Esophagus mucosa (tissue), 1 donor: Measurements from ENCODE around the gene PRRC1. TPM values are rescaled to one million over a fixed set of nuclear protein-coding genes. Genes with fewer than 3 reads are reported as not detected.

Source experiments
- ATAC-seq: fragments of 200-7000 bp; cut with Tn5 transposase; one replicate; pipeline ENCODE4 v1.9.1; 2020
- total RNA-seq: library from RNA; stranded (reverse); gene quantifications from one replicate; pipeline ENCODE4 v1.2.4, GENCODE V29; 2023
- donor health status: DM: yes; HTN: yes; CAD: no.

PRRC1 gene
- total RNA-seq, 1 donor from 2014 or later = 31.2 TPM

DNA sequence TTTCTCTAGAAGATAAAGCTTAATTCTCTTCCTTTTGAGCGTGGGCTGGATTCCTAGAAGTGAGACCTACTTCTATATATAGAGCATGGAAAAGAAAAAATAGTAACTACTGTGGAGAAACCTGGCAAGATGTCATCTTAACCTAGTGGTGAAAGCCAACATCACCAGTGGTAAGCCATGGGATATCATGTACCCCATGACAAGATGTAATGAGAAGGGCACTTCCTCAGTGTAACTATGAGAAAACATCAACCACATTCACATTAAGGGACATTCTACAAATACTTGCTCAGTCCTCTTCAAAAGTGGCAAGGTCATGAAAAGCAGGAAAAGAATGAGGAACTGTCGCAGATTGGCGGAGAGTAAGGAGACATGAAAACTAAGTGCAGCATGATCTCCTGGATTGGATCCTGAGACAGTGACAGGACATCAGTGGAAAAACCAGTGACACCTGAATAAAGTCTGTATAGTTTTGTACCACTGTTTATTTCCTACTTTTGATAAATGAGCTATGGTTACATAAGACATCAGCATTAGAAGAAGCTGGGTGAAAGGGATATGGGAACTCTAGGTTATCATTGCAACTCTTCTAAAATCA lies 65.4 kb downstream of the PRRC1 start:
- ATAC-seq = no peak

GRCh38 chr5:127583866-127584265 lies 66.4 kb downstream of the PRRC1 start:
- ATAC-seq = no peak

DNA sequence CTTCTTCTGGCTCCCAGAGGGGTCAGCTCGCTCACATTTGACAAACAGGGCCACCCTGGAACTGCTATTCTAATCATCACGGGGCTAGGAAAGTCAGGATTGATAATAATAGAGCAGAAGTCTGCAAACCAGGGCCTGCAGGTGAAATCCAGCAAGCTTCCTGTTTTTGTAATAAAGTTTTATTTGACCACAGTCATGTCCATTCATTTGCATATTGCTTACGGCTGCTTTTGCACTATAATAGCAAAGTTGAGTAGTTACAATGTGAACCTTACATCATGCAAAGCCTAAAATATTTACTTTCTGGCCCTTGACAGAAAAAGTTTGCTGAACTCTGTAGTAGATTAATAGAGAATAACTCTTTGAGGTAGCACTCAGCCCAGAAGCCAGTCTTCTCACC lies 68.2 kb downstream of the PRRC1 start:
- ATAC-seq = no peak

- ATAC-seq = no peak
Measured at GRCh38 chr5:127586066-127586770, 68.8 kb downstream of the PRRC1 start.

DNA sequence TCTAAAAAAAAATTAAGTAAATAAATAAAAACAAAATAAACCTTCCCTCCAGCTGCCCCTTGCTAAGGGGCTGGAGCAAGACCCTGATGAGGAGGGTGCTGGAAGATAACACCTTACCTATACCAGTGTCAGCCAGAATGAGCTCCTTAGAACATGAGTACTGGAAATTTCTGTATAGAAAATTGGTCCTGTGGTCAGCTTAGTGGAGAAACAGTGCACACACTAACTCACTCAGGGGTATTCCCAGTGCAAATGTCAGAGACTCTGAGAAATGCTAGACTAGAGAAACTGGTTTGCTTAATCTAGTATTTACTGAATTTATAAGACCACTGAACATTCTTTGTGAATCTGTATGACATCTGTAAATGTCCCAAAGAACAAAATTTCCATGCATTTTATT lies 69.4 kb downstream of the PRRC1 start:
- no peak for ATAC-seq

- no peak for ATAC-seq
Measured at GRCh38 chr5:127587246-127587917, 69.9 kb downstream of the PRRC1 start.

- ATAC-seq = no peak
Measured at GRCh38 chr5:127588368-127588767, 70.9 kb downstream of the PRRC1 start.

DNA sequence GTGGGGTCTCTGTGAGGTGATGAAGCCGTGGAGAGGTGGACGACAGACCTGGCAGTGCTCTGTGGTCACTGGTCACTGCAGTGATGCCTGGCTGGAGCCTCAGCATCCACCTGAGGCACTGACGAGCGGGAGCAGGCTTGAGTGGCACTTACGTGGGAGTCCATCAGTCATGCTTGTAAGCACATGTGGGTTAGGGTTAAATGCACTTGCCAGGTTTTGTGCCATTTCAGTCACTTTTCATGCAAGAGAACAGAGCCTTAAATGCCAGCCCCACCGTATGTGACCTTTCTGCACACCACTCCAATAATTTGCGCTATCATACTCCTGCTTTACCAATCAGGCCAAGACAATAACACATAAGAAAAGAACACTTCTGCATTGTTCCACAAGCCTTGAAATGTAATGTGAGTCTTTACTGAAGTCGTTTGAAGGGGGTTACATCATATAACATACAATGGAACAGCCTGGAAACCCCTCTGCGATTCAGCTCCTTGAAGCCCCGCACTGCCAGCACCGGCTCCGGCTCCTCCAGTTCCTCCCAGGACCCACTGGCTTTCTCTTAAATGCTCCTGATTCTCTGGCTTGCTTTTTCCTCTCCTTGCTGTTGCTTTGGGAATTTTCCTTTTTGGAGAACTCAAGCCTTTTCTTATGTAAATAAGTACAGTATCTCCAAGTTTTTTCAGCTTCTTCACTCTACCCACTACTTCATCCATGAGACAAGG lies 72.0 kb downstream of the PRRC1 start:
- ATAC-seq = no peak

GRCh38 chr5:127590156-127590722 lies 72.8 kb downstream of the PRRC1 start:
- ATAC-seq = no peak

DNA sequence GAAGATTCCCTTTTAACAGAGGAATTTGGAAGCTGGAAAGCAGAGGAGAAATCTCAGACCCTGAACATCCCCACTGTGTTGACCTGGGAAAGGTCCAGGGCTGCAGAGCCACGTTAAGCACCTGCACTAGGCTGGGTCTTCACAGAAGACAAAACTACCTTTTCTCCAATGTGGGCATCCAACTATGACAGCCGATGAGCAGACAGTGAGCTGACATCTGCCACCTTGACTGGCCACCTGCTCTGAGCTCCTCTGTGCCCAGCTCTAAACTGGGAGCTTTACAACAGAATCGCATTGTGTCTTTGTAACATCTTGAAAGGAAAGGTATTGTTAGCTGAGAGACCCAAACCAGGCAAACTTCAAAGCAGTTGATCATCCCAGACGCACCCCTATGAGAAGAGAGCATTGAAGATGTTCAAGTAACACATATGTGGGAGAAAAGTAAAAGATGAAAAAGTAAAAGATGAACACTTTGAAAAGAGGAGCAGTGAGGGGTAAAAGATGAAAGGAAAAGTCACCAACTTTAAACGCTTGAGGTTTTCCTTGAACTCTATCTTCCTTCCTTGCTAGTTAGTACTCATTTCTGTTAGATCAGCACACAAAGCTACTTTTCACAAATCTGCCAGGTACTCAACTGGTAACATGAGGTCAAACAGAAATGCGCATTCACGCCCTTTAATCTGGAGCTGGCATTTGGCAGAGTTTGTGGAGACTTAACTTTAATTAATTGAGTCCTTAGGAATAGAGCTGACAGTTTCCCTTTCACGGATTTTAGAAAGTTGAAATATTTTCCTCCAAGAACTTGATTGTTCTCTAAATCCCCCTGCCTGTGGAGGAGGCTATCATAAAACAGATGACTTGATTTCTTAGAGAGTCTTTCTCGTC lies 78.3 kb downstream of the PRRC1 start:
- ATAC-seq = no peak

- no peak for ATAC-seq
Measured at GRCh38 chr5:127596501-127596900, 79.1 kb downstream of the PRRC1 start.

- ATAC-seq = no peak
Measured at GRCh38 chr5:127599320-127599719, 81.9 kb downstream of the PRRC1 start.

GRCh38 chr5:127599847-127600246 lies 82.4 kb downstream of the PRRC1 start:
- ATAC-seq = no peak

GRCh38 chr5:127601111-127601510 lies 83.7 kb downstream of the PRRC1 start:
- no peak for ATAC-seq

- no peak for ATAC-seq
Measured at GRCh38 chr5:127601601-127602000, 84.2 kb downstream of the PRRC1 start.

- ATAC-seq = no peak
Measured at GRCh38 chr5:127602481-127602880, 85.0 kb downstream of the PRRC1 start.

GRCh38 chr5:127602896-127603844 lies 85.7 kb downstream of the PRRC1 start:
- no peak for ATAC-seq
